IPS-NIHi11 (cell line): ENCODE results near the gene TUBGCP3.
"Not testable (repeated sequence)": the region's sequence is repeated elsewhere in the genome, so short reads cannot be mapped to it uniquely, and the experiment has no call there.

Experiments used
- DNase-seq: peaks from one replicate; pipeline ENCODE4 v3.0.0; 2012; ENCODE audit warnings: mixed read lengths, low spot score

The TUBGCP3 gene

DNA sequence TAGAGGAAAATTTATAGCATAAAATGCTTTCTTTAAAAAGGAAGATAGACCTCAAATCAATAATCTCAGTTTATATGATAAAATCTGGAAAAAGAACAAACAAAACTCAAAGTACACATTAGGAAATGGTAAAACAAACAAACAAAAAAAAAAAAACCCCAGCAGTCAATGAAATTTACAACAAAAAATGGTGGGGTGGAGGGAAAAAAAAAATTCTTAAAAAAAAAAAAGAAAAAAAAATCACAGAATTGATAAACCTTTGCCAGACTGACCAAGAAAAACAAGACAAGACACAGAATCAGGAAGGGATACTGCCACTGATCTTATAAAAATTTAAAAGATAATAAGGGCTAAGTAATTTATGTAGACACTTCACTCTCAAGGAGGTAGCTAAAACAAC lies 11.2 kb downstream of the TUBGCP3 start:
- no peak for DNase-seq

DNA sequence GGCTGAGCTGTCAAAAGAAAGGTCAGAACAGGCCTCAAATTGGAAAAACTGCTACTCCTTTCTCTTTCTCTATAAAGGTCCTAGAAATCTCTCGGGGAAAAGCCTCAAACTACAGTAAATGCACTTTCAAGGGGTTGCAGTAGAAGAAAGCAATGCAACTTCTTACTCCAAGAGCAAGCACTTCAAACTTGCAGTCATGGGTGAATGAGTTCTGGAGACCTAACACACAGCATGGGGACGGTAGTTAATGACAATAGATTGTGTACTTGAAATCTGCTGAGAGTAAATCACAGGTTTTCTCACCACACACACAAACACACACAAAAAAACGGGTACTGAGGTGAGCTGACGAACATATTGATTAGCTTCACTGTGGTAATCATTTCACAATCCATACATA lies 11.8 kb downstream of the TUBGCP3 start:
- DNase-seq = no peak

DNA sequence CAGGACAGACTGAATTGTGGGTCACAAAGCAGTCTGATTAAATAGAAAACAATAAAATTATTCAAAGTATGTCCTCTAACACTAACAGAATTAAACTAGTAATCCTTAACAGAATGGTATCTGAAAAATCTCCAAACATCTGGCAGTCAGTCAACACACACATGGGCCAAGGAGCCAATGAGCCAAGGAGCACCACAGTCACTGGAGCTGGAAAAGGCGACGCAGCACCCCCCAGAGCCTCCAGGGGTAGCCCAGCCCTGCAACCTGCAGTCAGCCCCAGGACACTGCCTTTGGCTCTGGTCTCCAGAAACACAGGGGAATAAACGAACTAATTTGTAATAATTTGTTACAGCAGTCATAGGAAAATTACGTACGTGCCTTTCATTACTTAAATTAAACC lies 12.3 kb downstream of the TUBGCP3 start:
- DNase-seq = peak; percentile 46

DNA sequence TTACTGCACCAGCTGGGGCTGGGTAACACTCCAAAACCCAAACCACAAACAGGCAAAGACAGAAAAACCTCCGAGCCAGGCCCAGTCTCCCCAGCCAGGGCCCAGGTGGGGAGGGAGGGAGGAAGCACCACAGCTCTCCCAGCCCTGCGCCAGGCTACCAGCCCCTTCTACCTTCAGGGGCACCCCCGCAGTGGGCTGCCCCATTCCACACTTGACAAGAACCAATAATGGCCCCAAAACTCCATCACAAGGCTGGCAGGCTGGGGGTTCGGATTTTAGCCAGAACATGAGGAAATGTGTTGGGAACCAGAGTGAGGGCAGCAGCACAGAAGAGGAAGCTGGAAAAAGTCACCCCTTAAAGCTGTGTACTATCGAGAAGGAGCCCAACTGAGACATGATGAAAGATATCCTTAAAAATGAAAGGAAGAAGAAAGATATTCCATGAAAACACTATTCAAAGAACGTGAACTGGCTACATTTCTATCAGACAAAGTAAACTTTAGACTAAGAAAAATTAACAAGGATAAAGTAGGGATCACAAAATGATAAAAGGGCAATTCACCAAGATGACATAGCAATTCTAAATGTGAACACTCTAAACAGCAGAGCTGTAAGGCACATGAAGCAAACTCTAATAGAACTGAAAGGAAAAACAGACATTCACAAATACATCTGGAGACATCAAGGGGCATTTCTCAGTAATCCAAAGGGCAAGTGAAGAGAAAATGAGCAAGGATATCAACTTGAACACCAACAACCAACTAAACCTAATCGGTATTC lies 12.9 kb downstream of the TUBGCP3 start:
- no peak for DNase-seq

DNA sequence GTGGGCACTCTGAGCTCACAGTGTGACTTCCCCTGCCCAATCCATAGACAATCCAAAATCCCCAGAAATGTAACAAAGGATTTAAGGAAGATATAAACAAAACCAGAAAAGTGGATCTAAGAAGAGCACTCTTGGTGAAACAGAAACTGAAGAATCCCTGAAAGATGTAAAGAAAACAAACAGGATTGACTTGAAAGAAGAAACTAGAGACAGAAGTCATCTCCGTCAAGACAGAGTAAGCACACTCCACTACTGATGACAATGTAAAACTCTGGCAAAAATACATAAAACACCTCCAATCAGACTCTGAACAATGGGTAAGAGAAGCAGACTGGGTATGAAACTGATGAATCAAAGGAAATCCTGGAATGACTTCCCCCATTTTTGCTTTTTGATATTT lies 13.5 kb downstream of the TUBGCP3 start:
- DNase-seq = no peak

DNA sequence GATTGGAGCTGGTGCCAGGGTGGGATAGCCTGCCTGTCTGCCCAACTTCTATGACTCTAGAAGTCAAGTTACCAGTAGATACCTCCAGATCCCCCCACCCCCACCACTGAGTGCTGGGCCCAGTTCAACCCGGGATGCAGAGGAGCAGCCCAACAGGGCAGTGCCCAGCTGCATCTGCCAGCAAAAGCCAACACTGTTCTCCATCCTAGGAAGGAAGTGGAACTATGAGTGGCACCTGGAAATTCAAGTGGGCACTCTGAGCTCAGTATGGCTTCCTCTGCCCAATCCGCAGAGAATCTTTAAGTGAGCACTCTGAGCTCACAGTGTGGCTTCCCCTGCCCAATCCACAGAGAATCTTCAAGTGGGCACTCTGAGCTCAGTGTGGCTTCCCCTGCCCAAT lies 14.2 kb downstream of the TUBGCP3 start:
- no peak for DNase-seq

DNA sequence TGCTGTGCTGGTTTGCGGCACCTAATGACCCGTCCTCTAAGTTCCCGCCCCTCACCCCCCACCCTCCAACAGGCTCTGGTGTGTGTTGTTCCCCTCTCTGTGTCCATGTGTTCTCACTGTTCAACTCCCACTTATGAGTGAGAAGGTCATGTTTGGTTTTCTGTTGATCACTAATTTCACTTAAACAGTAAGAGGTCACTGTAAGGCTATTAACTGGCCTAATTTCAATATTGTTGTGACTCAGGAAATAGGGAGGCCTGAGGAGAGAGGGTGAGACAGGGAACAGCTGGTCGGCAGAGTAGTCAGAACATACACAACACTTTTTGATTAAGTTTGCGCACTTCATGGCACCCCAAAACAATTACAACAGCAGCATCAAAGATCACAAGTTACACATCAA lies 15.6 kb downstream of the TUBGCP3 start:
- DNase-seq = no peak

DNA sequence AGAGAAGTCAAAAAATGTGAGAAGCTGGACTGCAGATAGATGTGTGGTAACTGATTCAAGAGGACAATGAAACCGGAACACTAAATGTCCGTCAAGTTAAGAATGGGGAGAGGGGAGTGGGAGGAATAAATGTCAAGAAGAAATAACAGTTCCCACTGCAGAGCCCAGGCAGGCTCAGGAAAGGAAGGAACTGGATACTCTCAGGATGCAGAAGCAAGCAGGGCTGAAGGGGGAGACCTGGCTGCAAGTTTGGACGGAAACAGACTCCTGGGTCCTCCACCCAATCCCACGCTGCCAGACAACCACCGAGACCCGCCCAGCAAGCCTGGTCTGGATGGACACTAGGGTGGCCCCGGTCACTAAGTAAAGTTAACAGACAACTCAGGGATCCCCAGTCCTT lies 18.1 kb downstream of the TUBGCP3 start:
- DNase-seq = no peak

DNA sequence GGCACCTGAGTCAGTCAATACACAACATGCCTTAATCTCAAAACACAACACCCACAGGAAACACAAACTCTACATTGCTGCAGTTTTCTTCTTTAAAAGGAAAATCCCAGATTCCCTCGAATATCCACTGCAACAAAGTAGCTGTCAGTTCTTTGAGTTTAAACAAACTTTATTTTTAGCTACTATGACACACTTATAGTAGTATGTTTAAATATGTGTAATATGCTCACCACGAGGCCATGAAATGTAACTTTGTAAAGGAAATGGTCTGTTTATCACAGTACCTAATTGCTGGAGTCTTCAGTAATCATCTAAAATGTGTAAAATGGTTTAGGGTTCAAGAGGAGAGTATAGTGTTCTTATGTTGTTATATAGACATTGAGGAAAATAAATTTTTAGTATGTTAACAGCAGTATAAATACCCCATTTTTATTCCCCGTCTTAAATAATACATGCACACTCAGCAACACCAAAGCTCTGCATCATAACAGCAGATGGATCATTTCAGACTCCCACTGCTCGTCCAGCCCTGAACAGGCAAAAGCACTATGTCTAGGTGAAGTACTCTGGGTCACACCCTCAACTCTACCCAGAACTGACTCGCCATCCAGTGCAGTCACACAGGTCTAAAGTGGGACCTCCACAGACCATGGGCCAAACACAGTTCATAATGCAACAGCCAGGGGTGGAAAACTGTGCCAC lies 20.6 kb downstream of the TUBGCP3 start:
- DNase-seq = no peak

DNA sequence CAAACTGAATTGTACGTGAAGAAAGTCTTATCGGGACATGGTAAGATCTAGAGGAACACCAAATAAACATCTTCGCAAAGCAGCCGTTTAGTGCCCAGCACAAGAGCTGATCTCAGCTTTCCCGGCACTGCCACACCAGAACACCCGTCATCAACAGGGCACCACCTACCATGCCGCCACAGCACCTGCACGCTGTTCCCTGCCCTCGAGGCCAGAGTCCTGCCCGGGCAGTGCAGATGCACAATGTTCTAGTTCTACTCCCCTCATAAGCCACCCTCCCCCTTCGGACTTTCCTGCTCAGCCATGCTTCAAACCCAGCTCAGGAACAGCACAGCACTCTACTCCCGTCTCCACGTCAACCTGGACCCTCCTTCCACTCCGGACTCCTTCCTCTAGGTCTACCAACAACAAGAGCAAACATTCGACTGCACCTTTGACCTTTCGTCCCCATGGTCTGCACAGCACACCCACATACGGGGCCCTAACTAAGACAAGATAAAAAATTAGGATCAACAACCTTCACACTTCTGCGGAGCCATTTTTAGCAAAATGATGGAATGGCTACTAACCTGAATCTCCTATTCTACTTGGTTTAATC lies 25.1 kb downstream of the TUBGCP3 start:
- DNase-seq = no peak

DNA sequence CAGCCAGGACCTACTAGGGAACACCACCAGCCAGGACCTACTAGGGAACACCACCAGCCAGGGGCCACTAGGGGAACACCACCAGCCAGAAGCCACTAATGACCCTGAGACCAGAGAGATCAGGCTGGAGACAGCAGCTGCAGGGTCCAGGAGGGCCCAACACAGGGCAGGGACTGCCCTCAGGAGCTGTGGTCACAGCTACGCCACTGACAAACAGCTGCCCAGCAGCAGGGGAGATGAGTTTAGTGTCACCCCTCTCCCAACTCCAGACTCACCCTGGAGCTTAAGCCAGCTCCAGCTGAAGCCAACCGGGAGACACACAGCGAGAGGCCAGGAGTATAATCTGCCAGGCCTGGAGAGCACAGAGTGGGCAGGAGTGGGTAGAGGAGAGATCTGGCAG lies 25.7 kb downstream of the TUBGCP3 start:
- DNase-seq = no peak

DNA sequence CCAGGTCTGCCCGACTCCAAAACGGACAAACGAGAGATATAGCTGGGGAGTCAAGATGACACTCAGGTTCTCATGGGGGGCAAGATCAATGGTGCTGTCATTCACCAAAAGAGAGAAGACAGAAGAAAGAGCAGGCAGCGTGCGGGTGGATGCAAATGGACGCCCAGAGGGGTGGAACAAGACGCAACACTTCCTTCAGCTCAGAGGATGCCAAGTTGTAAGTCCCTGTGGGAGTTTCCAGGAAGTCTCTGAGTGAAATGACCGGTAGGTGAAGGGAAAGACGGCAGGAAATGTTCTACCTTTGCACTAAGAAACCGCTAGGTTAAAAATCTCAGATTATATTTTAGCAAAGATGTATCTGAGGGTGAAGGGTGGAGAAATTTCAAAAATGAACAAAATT lies 26.5 kb downstream of the TUBGCP3 start:
- no peak for DNase-seq

DNA sequence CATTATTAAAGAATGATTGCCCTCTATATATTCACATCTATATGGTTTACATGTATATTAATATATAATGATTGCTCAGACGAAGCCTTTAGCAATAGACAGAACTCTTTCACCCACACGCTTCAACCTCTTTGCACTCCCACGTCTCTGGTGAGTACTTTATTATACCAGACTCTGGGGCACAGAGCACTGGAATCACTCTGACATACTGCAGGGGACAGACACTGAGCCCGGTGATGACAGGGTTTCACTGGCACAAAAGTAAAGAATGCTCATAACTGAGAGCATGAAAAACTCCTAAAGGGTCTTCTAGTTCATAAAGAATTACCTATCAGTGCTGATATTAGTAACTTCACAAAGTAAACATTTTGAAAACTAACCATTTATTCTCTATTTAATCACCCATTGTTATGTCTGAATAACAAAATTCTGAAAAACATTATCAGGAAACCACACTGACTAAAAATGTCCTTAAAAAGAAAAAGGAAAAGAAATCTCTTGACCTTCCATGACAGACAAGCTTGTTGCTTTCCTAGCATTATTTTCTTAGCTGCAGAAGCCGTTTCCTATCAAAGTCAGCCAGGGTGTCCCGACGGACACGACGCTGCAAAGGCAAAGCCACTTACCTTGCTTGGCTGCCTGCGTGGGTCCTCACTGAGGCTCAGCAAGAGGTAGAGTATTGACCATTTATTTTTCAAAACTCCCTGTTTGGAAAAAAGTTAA lies 29.1 kb downstream of the TUBGCP3 start:
- no peak for DNase-seq

DNA sequence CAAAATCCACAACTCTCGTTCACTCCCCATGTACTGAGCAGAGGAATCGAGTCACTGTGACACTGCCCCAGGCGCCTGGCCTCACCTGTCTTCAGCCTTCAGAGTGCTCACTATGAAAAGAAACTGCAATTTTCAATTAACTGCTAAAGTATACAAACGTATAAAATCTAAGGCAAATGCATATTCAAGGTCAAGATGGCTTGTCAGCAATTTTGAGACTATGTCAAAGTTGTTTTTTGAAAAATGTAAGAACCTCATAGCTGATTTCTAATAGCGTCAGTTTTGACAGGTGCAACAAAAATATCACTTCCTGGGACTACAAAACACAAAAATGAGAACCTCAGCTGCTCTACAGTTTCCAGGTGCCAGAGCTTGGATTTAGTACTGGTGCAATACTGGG lies 31.4 kb downstream of the TUBGCP3 start:
- DNase-seq = no peak

DNA sequence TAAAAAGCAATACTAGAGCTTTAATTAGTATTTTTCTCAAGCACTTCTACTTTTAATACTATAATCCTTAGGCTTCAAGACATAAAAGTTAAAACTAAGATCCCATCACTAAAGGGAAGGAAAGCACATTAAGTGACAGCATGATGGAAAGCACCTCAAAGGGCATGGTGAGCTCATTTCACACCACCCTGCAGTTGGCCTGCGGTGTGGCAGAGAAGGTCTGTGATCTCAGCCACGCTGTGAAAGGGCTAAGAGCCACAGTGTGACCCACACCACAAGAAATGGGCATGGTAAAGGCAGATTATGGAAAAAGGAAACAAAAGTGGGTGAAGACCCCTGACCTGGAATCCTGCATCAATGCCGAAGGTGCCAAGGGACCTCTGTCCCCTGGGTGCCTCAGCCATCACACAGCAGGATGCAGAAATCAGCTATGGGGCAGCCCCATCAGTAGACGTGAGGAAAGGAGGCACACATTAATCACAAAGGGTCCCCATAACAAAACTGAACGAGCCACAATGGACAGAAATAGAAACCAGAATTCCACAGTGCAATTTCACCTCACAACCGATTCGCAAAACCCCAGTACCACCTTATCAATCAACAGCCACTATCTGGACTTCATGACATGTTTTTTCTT lies 33.6 kb downstream of the TUBGCP3 start:
- no peak for DNase-seq

DNA sequence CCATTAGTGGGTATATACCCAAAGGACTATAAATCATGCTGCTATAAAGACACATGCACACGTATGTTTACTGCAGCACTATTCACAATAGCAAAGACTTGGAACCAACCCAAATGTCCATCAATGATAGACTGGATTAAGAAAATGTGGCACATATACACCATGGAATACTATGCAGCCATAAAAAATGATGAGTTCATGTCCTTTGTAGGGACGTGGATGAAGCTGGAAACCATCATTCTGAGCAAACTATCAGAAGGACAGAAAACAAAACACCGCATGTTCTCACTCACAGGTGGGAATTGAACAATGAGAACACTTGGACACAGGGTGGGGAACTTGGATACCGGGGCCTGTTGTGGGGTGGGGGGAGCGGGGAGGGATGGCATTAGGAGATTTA lies 39.0 kb downstream of the TUBGCP3 start:
- DNase-seq = not testable (repeated sequence)

DNA sequence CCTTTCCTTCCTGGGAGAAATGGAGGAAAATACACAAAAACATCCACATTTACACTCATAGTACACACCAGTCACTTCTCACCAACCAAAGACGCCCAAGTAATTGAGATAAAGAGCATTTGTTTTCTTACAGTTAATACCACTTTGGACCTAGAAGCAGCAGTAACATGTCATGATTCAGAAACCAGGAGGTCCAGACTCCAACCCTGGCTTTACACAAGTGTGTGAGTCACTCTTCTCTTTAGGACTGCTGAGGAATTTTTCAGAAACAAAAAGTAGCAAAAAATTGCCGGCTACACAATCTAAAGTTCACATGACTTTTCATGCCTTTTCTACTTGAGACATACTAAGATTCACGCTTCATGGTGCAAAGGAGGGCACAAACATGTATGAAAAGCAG lies 42.1 kb downstream of the TUBGCP3 start:
- no peak for DNase-seq

DNA sequence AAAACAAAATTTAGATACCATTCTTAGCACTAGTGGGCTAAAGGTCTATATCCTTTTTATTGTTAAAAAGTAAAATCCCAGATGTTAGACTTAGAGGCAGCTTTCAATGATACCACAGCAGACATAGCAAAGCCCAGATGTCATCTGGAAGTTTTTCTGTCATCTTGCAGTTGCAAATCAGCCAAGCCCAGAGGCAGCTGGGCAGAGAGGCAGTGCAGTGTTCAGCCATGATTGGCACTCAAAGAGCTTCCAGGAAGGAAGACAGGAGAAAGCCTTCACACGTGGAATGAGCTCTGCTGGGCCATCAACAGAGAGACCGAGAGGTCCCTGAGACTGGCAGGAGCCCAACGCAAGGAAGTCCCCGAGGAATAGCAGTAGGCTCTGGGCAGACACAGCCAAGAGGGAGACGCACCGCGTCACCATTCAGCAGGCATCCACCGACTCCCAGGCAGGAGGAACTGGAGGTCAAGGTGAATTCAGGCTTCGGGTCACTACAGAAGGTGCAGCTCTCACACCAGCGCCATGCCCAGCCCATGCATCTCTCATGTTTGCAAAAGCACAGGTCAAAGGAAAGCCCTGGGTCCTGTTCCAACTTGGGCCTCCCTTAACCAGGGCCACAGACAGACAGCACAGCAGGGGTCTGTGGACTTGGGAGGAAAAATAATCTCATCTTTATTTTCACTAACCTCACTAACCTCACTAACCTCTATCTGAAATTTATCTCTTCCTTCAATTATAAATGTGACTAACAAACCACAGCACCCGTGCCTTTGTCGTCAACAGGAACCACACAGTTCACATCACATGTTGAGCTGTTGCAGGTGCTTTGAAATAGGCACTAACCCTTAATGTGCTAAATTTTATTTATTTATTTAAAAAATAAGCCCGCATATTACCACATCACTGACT lies 54.9 kb downstream of the TUBGCP3 start:
- no peak for DNase-seq

DNA sequence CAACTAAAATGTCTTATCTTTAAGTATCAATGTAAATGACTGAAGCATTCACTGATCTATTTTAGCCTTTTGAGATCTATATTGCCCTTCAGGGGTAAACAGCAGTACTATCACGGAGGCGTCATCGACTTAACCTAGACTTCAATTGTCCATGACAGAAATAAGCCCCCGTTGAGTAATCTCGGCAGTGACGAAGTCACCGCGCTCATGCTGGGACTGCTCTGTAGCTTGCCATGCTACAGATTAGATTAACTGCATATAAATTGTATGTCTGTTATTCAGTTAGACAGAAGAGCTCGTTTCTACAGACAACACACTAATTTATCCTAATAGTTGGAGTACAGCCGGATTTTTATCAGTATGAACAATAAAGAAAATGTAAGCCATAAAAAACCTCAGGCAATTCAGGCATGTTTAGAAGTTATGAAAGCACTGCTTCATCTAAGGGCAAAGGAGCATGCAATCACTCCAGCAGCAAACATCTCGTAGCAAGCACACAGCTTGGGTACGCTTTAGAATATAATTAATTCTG lies 56.6 kb downstream of the TUBGCP3 start:
- DNase-seq = no peak

DNA sequence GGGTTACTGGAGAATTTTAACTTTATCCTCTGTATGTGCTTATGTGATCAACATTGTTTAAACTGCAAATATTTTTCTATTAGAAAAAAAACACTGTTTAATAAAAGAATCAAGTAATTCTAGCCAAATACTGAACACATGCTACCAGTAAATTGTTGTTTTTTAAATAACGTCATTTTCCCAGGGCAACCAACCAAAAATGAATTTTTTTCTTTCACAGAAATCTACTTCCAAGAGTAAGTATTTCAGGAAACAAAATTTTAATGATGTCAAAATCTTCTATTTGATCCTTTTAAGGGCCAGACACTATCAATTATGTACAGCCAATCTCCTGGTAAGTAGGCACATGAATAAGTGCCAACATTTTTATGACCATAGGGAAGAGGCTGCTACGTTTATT lies 57.1 kb downstream of the TUBGCP3 start:
- DNase-seq = no peak

DNA sequence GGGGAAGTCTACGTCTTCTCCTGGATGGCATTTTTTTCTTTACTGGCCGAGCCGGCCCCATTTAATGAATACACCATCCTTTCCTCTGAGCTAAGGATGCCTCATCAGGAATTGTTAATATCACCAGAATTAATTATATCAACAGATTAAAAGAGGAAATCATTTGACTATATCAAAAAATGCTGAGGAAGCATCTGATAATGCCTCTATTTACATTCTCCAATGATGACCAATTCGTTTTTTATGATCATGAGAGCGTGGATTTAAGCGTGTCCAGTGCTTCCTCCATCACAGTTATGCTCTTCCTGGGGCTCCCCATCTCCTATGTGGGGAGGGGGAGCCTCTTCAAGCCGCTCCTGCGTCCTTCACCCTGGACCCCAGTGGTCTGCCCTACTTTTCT lies 58.7 kb downstream of the TUBGCP3 start:
- no peak for DNase-seq
